Activated CD8-positive, alpha-beta T cell treated with anti-CD3 and anti-CD28 coated beads, Interleukin-2, amount 10 ng/mL, durations not matched to agents 7 days and 5 days (primary cell): Measurements from ENCODE around the gene PRELP. TPM values are rescaled to one million over a fixed set of nuclear protein-coding genes. Genes with fewer than 3 reads are reported as not detected.
"Not testable (repeated sequence)": the region's sequence is repeated elsewhere in the genome, so short reads cannot be mapped to it uniquely, and the experiment has no call there.

Experiments
- ATAC-seq: fragments of 150-1000 bp; cut with Tn5 transposase; one replicate; pipeline ENCODE4 v1.10.0; 2021; ENCODE audit warnings: moderate library complexity
- CTCF ChIA-PET: fragments of 350-600 bp; sonication (Branson Sonifier 250); formaldehyde crosslinking; loops from one replicate; lab custom pipeline; 2021; ENCODE audit warnings: antibody characterized with exemption; lab: Charles Lee
- POLR2A ChIA-PET: fragments of 350-600 bp; sonication (Branson Sonifier 250); formaldehyde crosslinking; loops from one replicate; lab custom pipeline; 2021; ENCODE audit warnings: antibody characterized with exemption; lab: Charles Lee
- DNase-seq: peaks from one replicate; pipeline ENCODE4 v3.0.0-alpha.2; 2020
- H3K27ac Mint-ChIP-seq: one replicate; pipeline ENCODE4 v1.8.0; 2021; ENCODE audit warnings: mild to moderate bottlenecking, mixed read lengths
- H3K27me3 Mint-ChIP-seq: one replicate; pipeline ENCODE4 v1.8.0; 2021; ENCODE audit warnings: low read depth, mixed read lengths
- H3K36me3 Mint-ChIP-seq: one replicate; pipeline ENCODE4 v1.8.0; 2021; ENCODE audit warnings: low read depth, mixed read lengths
- H3K4me1 Mint-ChIP-seq: one replicate; pipeline ENCODE4 v1.8.0; 2021; ENCODE audit warnings: low read depth, mixed read lengths
- H3K4me3 Mint-ChIP-seq: one replicate; pipeline ENCODE4 v1.8.0; 2021; ENCODE audit warnings: mild to moderate bottlenecking, mixed read lengths
- H3K9me3 Mint-ChIP-seq: one replicate; pipeline ENCODE4 v1.8.0; 2022; ENCODE audit warnings: mixed read lengths; ENCODE audit not compliant: insufficient read depth
- total RNA-seq, 2 experiments: library from RNA; stranded (reverse); gene quantifications; one replicate each; pipeline ENCODE4 v1.2.3, GENCODE V29; 2021

PRELP gene
- total RNA-seq, 2 experiments from 2014 or later = not detected

GRCh38 chr1:203511513-203511912 lies 35.9 kb downstream of the PRELP start:
- ChIA-PET POLR2A (no interaction called here), CTCF (interaction anchor here (1.1 to 1.6 kb wide), 2 partner anchors 24 to 190 kb away, joined by 4 read pairs; no protein-coding TSS in a partner anchor)
- ATAC-seq (no peak), DNase-seq (no peak)
- Mint-ChIP-seq H3K27ac (no peak overlapping the region), H3K27me3 (no peaks in the 10 kb centered on the region), H3K4me1 (peaks cover 20% of the 10 kb centered on the region), H3K36me3 (no peaks in the 10 kb centered on the region), H3K4me3 (no peak overlapping the region), H3K9me3 (no peaks in the 10 kb centered on the region)

GRCh38 chr1:203511930-203512329 lies 36.3 kb downstream of the PRELP start:
- ATAC-seq (no peak), DNase-seq (no peak)
- CTCF ChIA-PET = interaction anchor here (1.7 kb wide), 1 partner anchor 24 kb away, joined by 5 read pairs; no protein-coding TSS in a partner anchor
- H3K4me3 Mint-ChIP-seq = no peak overlapping the region
- H3K36me3 Mint-ChIP-seq = no peaks in the 10 kb centered on the region
- POLR2A ChIA-PET = no interaction called here
- H3K27me3 Mint-ChIP-seq = no peaks in the 10 kb centered on the region
- H3K27ac Mint-ChIP-seq = no peak overlapping the region
- peaks cover 20% of the 10 kb centered on the region for H3K4me1 Mint-ChIP-seq
- H3K9me3 Mint-ChIP-seq = no peaks in the 10 kb centered on the region

- Mint-ChIP-seq H3K27ac (no peak overlapping the region), H3K4me1 (peaks cover 20% of the 10 kb centered on the region), H3K4me3 (no peak overlapping the region), H3K9me3 (no peaks in the 10 kb centered on the region), H3K27me3 (no peaks in the 10 kb centered on the region), H3K36me3 (no peaks in the 10 kb centered on the region)
- ChIA-PET POLR2A (no interaction called here), CTCF (interaction anchor here (1.7 kb wide), 1 partner anchor 24 kb away, joined by 5 read pairs; no protein-coding TSS in a partner anchor)
- DNase-seq (no peak), ATAC-seq (no peak)
Observed at GRCh38 chr1:203512517-203512847, 36.9 kb downstream of the PRELP start.

- Mint-ChIP-seq H3K27ac (peak overlapping the region; percentile 1), H3K27me3 (no peaks in the 10 kb centered on the region), H3K36me3 (no peaks in the 10 kb centered on the region), H3K9me3 (no peaks in the 10 kb centered on the region), H3K4me3 (no peak overlapping the region), H3K4me1 (peaks cover 20% of the 10 kb centered on the region)
- ChIA-PET CTCF (interaction anchor here (0.6 to 1.9 kb wide), 4 partner anchors 14 to 189 kb away, joined by 3 to 8 read pairs (median 4); no protein-coding TSS in a partner anchor), POLR2A (interaction anchor here (1.0 kb wide), 1 partner anchor 186 kb away, joined by 3 read pairs; no protein-coding TSS in a partner anchor)
- ATAC-seq (no peak), DNase-seq (no peak)
Observed at GRCh38 chr1:203512848-203513584, 37.4 kb downstream of the PRELP start.

- DNase-seq (no peak), ATAC-seq (no peak)
- no peak overlapping the region for H3K4me3 Mint-ChIP-seq
- H3K4me1 Mint-ChIP-seq = peaks cover 20% of the 10 kb centered on the region
- CTCF ChIA-PET = interaction anchor here (0.6 to 1.9 kb wide), 4 partner anchors 13 to 188 kb away, joined by 3 to 8 read pairs (median 4); no protein-coding TSS in a partner anchor
- no peaks in the 10 kb centered on the region for H3K9me3 Mint-ChIP-seq
- no peaks in the 10 kb centered on the region for H3K36me3 Mint-ChIP-seq
- POLR2A ChIA-PET = interaction anchor here (1.0 kb wide), 1 partner anchor 187 kb away, joined by 3 read pairs; no protein-coding TSS in a partner anchor
- no peaks in the 10 kb centered on the region for H3K27me3 Mint-ChIP-seq
- no peak overlapping the region for H3K27ac Mint-ChIP-seq
Observed at GRCh38 chr1:203513585-203514031, 38.0 kb downstream of the PRELP start.

- Mint-ChIP-seq H3K27me3 (no peaks in the 10 kb centered on the region), H3K9me3 (no peaks in the 10 kb centered on the region), H3K27ac (no peak overlapping the region), H3K4me3 (no peak overlapping the region), H3K36me3 (no peaks in the 10 kb centered on the region), H3K4me1 (peaks cover 20% of the 10 kb centered on the region)
- CTCF ChIA-PET = no interaction called here
- POLR2A ChIA-PET = no interaction called here
- ATAC-seq (no peak), DNase-seq (no peak)
Observed at GRCh38 chr1:203516184-203516583, 40.6 kb downstream of the PRELP start.

GRCh38 chr1:203516906-203517305 lies 41.3 kb downstream of the PRELP start:
- Mint-ChIP-seq H3K36me3 (no peaks in the 10 kb centered on the region), H3K4me3 (no peak overlapping the region), H3K4me1 (peaks cover 20% of the 10 kb centered on the region), H3K9me3 (no peaks in the 10 kb centered on the region), H3K27ac (no peak overlapping the region), H3K27me3 (no peaks in the 10 kb centered on the region)
- POLR2A ChIA-PET = no interaction called here
- CTCF ChIA-PET = interaction anchor here (1.0 kb wide), 1 partner anchor 13 kb away, joined by 3 read pairs; no protein-coding TSS in a partner anchor
- no peak for DNase-seq
- no peak for ATAC-seq

- H3K36me3 Mint-ChIP-seq = no peaks in the 10 kb centered on the region
- H3K27me3 Mint-ChIP-seq = no peaks in the 10 kb centered on the region
- H3K4me3 Mint-ChIP-seq = no peak overlapping the region
- H3K27ac Mint-ChIP-seq = no peak overlapping the region
- POLR2A ChIA-PET = interaction anchor here (0.6 kb wide), 1 partner anchor 9 kb away, joined by 3 read pairs; no protein-coding TSS in a partner anchor
- H3K4me1 Mint-ChIP-seq = peaks cover 17% of the 10 kb centered on the region
- ATAC-seq (no peak), DNase-seq (no peak)
- CTCF ChIA-PET = interaction anchor here (1.0 to 1.6 kb wide), 2 partner anchors 14 to 250 kb away, joined by 3 to 6 read pairs; no protein-coding TSS in a partner anchor
- H3K9me3 Mint-ChIP-seq = no peaks in the 10 kb centered on the region
Observed at GRCh38 chr1:203517426-203518110, 42.0 kb downstream of the PRELP start.

- H3K4me1 Mint-ChIP-seq = peaks cover 11% of the 10 kb centered on the region
- not testable (repeated sequence) for H3K27me3 Mint-ChIP-seq, H3K27ac Mint-ChIP-seq, H3K36me3 Mint-ChIP-seq, H3K4me3 Mint-ChIP-seq, DNase-seq, H3K9me3 Mint-ChIP-seq, ATAC-seq
- CTCF ChIA-PET = interaction anchor here (1.6 kb wide), 1 partner anchor 251 kb away, joined by 6 read pairs; no protein-coding TSS in a partner anchor
- POLR2A ChIA-PET = interaction anchor here (0.6 kb wide), 1 partner anchor 8 kb away, joined by 3 read pairs; no protein-coding TSS in a partner anchor
Observed at GRCh38 chr1:203518139-203518538, 42.5 kb downstream of the PRELP start.

GRCh38 chr1:203518541-203518940 lies 42.9 kb downstream of the PRELP start:
- Mint-ChIP-seq H3K36me3 (no peaks in the 10 kb centered on the region), H3K27ac (no peak overlapping the region), H3K4me3 (no peak overlapping the region), H3K4me1 (peaks cover 7% of the 10 kb centered on the region), H3K27me3 (no peaks in the 10 kb centered on the region), H3K9me3 (no peaks in the 10 kb centered on the region)
- ATAC-seq (no peak), DNase-seq (no peak)
- CTCF ChIA-PET = interaction anchor here (1.6 kb wide), 1 partner anchor 251 kb away, joined by 6 read pairs; no protein-coding TSS in a partner anchor
- POLR2A ChIA-PET = no interaction called here

GRCh38 chr1:203519053-203519840 lies 43.6 kb downstream of the PRELP start:
- ChIA-PET CTCF (interaction anchor here (1.4 to 1.6 kb wide), 2 partner anchors 106 to 252 kb away, joined by 3 to 6 read pairs; no protein-coding TSS in a partner anchor), POLR2A (no interaction called here)
- H3K36me3 Mint-ChIP-seq = no peaks in the 10 kb centered on the region
- no peaks in the 10 kb centered on the region for H3K9me3 Mint-ChIP-seq
- no peak overlapping the region for H3K4me3 Mint-ChIP-seq
- no peak overlapping the region for H3K27ac Mint-ChIP-seq
- H3K27me3 Mint-ChIP-seq = no peaks in the 10 kb centered on the region
- no peak for ATAC-seq
- H3K4me1 Mint-ChIP-seq = peaks cover 3% of the 10 kb centered on the region
- DNase-seq = no peak
